Measurements from ENCODE around the gene HFM1.

- TF ChIP-seq CTCF (optimal IDR thresholded peaks at IDR 0.05 in 1 of 3, IDR thresholded peaks at IDR 0.05 in 1 of 3, conservative IDR thresholded peaks at IDR 0.05 in 1 of 3; ENCODE audit: extremely low read depth in 1 of 3, insufficient read depth in 2 of 3, low read length in 3 of 3) (no peak), EZH2 (IDR thresholded peaks at IDR 0.05; ENCODE audit: low read length) (no peak)
Measured at GRCh38 chr1:91221017-91221416, 183.6 kb downstream of the HFM1 start.

All from keratinocyte (primary cell).